Kidney (tissue), 14 donors: ENCODE results near the gene DNAJA3. TPM values are rescaled to one million over a fixed set of nuclear protein-coding genes. Genes with fewer than 3 reads are reported as not detected.
A peak's percentile ranks its signal among the peaks of the same experiment; 100 is the strongest.

Source experiments
- DNase-seq, 5 donors: peaks; one replicate each; pipeline ENCODE4 v3.0.0-alpha.2; 2013 to 2020
- FAIRE-seq: peaks from 2 replicates; lab custom pipeline; 2012; peaks lifted over from hg19 to GRCh38; lab: Jason Lieb, UNC
- H3K27ac ChIP-seq, 2 donors: one replicate each; pipeline ENCODE4 v1.7.0; 2013; ENCODE audit warnings: low read depth in 2 of 2, low read length in 2 of 2, inconsistent platforms in 1 of 2
- H3K27me3 ChIP-seq: one replicate; pipeline ENCODE4 v1.7.1; 2013; ENCODE audit warnings: low read length, inconsistent platforms; ENCODE audit not compliant: control insufficient read depth, insufficient read depth
- H3K36me3 ChIP-seq, 3 donors: one replicate each; pipeline versions ENCODE4 v1.7.0 to v1.7.1; 2013; ENCODE audit warnings: low read length in 3 of 3, control low read depth in 1 of 3, inconsistent platforms in 1 of 3; ENCODE audit not compliant: insufficient read depth in 3 of 3, control insufficient read depth in 2 of 3
- H3K4me1 ChIP-seq, 3 donors: one replicate each; pipeline versions ENCODE4 v1.7.0 to v1.7.1; 2013; ENCODE audit warnings: low read length in 3 of 3, inconsistent platforms in 1 of 3, low read depth in 1 of 3; ENCODE audit not compliant: control insufficient read depth in 2 of 3, insufficient read depth in 2 of 3
- H3K4me3 ChIP-seq, 3 donors: one replicate each; pipeline versions ENCODE4 v1.7.0 to v1.8.1; 2013; ENCODE audit warnings: low read length in 3 of 3, control low read depth in 1 of 3, inconsistent platforms in 1 of 3
- H3K9ac ChIP-seq, 3 donors: one replicate each; pipeline versions ENCODE4 v1.7.0 to v1.7.1; 2013; ENCODE audit warnings: low read length in 3 of 3, control low read depth in 1 of 3, inconsistent platforms in 1 of 3
- H3K9me3 ChIP-seq, 3 donors: one replicate each; pipeline versions ENCODE4 v1.7.0 to v1.7.1; 2013; ENCODE audit warnings: low read length in 3 of 3, control low read depth in 1 of 3, inconsistent platforms in 1 of 3; ENCODE audit not compliant: control insufficient read depth in 2 of 3, insufficient read depth in 1 of 3
- intact Hi-C: fragments of 100-400 bp; cut with DNase I; formaldehyde crosslinking; loops from one replicate; pipeline ENCODE4 v1.11.1; 2022
- polyA plus RNA-seq: library from polyadenylated mRNA; stranded (reverse); fragments of 350-450 nt; fragmentation: Illumina TruSeq; extraction: RNeasy Lipid Tissue Mini Kit (QIAGEN cat#74804); gene quantifications from one replicate; pipeline ENCODE4 v1.2.3, GENCODE V29; 2014; ENCODE audit warnings: low read depth, low replicate concordance; ENCODE audit not compliant: insufficient read depth
- total RNA-seq: library from RNA; stranded (reverse); fragmentation: NEBNext Ultra II Directional; extraction: Animal tissue kit (Norgen Biotek cat#: 25700); gene quantifications from one replicate; pipeline ENCODE4 v1.2.1, GENCODE V29; 2021
- TF ChIP-seq, protein P1 (sequence below): IDR thresholded peaks from 3 replicates; pipeline ENCODE4 v1.5.1; 2012; ENCODE audit warnings: mild to moderate bottlenecking, moderate library complexity, borderline replicate concordance; ENCODE audit not compliant: insufficient read depth; ENCODE audit errors: extremely low read depth
- donor health status: control.
- donor health status: control.
- donor health status: control.
- donor health status: control.
- donor health status: control.
- donor health status: DM: yes; HTN: yes; CAD: no.
- donor health status: Normal renal cell carcinoma (clear cell type).

DNAJA3 gene
- total and polyA plus RNA-seq, 2 donors from 2014 or later, result 41.1 to 49.4 TPM

DNA sequence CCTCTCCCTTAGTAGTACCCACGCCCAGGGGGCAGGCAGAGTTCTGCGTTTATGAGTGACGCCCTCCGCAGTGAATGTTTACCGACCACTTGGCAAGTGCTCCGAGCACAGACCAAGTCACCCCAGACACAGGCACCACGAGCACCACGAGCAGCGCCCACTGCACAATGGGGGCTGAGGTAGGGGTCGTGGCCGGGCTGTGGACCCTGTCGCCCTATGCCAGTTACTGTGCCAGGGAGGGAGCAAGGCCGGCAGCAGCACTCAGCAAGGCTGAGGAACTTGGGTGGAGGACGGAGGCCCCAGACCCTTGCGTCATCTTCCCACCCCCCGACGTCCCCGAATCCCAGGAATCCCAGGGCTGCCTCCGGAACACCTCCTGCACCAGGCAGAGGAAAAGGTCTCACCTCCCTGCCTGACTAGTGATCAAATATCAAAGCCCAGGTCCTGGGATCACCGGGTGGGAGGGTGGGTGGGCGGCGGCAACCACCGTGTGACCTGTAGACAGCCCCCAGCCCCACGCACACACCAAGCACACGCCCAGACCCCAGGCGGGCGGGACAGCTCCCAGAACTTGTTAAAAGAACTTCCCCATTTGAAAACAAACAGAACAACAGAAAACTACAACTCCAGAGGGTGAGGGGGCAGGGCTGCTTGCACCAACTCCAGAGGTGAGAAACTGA, 48.6 kb upstream of the DNAJA3 start:
- H3K9ac ChIP-seq, result peak overlapping the region in 1 of 3 donors; percentile 44
- TF ChIP-seq, protein P1, sequence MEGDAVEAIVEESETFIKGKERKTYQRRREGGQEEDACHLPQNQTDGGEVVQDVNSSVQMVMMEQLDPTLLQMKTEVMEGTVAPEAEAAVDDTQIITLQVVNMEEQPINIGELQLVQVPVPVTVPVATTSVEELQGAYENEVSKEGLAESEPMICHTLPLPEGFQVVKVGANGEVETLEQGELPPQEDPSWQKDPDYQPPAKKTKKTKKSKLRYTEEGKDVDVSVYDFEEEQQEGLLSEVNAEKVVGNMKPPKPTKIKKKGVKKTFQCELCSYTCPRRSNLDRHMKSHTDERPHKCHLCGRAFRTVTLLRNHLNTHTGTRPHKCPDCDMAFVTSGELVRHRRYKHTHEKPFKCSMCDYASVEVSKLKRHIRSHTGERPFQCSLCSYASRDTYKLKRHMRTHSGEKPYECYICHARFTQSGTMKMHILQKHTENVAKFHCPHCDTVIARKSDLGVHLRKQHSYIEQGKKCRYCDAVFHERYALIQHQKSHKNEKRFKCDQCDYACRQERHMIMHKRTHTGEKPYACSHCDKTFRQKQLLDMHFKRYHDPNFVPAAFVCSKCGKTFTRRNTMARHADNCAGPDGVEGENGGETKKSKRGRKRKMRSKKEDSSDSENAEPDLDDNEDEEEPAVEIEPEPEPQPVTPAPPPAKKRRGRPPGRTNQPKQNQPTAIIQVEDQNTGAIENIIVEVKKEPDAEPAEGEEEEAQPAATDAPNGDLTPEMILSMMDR, result no peak
- H3K27ac ChIP-seq, result peak overlapping the region; percentile 44 to 93
- DNase-seq (peak in 4 of 5 donors; percentile 58 to 73 (median 70)), FAIRE-seq (no peak)
- H3K27me3 ChIP-seq, result no peaks in the 10 kb centered on the region
- H3K36me3 ChIP-seq, result no peaks in the 10 kb centered on the region
- peaks cover 2 to 70% (median 48%) of the 10 kb centered on the region in 3 donors for H3K4me1 ChIP-seq
- no peak overlapping the region for H3K4me3 ChIP-seq
- intact Hi-C loops, result no loop called here
- no peaks in the 10 kb centered on the region for H3K9me3 ChIP-seq

DNA sequence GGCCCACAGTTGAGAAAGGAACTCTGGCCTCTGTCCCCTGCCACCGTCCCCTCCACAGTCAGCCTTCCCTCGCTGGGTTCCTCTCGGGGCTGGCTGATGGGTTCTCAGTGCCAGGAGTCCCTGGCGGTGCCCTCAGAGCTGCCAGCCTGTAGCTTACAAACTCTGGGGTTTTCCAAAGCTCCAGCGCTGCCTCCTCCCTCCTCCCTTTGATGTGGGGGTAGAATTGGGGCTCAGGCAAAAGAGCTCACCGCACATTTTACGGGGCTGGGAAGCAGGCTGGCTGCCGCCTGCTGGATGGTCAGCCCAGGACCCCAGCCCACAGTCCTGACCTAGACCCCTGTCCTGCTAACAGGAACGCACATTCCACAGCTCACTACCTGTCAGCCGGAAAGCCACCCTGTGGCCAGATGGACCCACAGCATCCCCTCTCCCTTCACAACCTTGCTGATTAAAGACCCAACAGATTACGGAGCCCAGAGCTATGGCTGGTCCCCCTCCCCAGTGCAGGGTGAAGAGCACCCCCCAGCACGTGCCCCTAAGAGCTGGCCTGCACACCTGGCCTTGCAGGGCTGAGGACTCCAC, 48.0 kb upstream of the DNAJA3 start:
- Histone ChIP-seq H3K4me3 (no peak overlapping the region), H3K9me3 (no peaks in the 10 kb centered on the region), H3K4me1 (peaks cover 2 to 72% (median 48%) of the 10 kb centered on the region in 3 donors), H3K36me3 (no peaks in the 10 kb centered on the region), H3K27me3 (no peaks in the 10 kb centered on the region), H3K9ac (peak overlapping the region in 1 of 3 donors; percentile 34), H3K27ac (peak overlapping the region; percentile 57 to 62)
- FAIRE-seq (no peak), DNase-seq (peak in 2 of 5 donors; percentile 37 to 65)
- intact Hi-C loops, result no loop called here
- TF ChIP-seq, protein P1, result no peak

DNA sequence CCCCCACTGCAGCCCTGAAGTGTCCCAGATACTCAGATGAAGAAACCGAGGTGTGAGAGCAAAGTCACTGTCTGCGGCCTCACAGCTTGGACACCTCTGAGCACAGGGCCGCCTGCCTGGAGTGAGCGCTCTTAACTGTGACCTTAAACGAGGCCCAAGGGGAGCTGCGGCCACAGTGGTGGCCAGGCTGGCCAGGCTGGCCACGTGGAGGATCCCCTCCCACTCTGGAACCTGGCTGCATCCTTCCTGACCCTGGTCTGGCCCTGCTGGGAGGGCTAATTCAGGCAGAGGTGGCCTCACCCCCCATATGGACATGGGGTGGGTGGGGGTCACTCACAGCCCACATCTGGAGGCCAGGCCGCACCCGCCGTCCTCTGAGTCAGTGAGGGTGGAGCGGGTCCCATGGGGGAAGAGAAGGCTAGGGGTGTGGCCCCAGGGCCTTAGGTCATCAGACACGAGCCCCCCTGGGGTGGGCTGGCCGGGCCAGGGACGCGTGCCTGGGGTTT, 47.5 kb upstream of the DNAJA3 start:
- peak overlapping the region; percentile 57 to 62 for H3K27ac ChIP-seq
- H3K36me3 ChIP-seq, result peaks cover 0 to 2% (median 0%) of the 10 kb centered on the region in 3 donors
- H3K27me3 ChIP-seq, result no peaks in the 10 kb centered on the region
- no peak overlapping the region for H3K4me3 ChIP-seq
- peak in 1 of 5 donors; percentile 68 for DNase-seq
- peak overlapping the region in 1 of 3 donors; percentile 34 for H3K9ac ChIP-seq
- H3K4me1 ChIP-seq, result peaks cover 2 to 74% (median 48%) of the 10 kb centered on the region in 3 donors
- intact Hi-C loops, result no loop called here
- no peaks in the 10 kb centered on the region for H3K9me3 ChIP-seq
- no peak for FAIRE-seq
- TF ChIP-seq, protein P1, result no peak
